DND-41 (cell line): ENCODE measurements around the gene SLCO4A1.

Source experiments
- CTCF ChIP-seq: IDR thresholded peaks from 2 replicates; pipeline ENCODE4 v1.5.1; 2012; ENCODE audit warnings: borderline replicate concordance, low read length, moderate library complexity, mild to moderate bottlenecking; ENCODE audit not compliant: poor library complexity, severe bottlenecking; ENCODE audit errors: extremely low read depth
- EZH2 ChIP-seq: IDR thresholded peaks from 3 replicates; pipeline ENCODE4 v1.6.1; 2012; ENCODE audit warnings: borderline replicate concordance, low read depth, mild to moderate bottlenecking, moderate library complexity, low read length, inconsistent platforms; ENCODE audit not compliant: severe bottlenecking

GRCh38 chr20:62638055-62638570, 4.2 kb upstream of the SLCO4A1 start:
- TF ChIP-seq CTCF (no peak), EZH2 (no peak)
